Measurements from ENCODE around the gene ARHGAP15. TPM values are rescaled to one million over a fixed set of nuclear protein-coding genes. Genes with fewer than 3 reads are reported as not detected.

The ARHGAP15 gene
- total RNA-seq, 2 experiments from 2014 or later: 72.1 to 98.4 TPM

DNA sequence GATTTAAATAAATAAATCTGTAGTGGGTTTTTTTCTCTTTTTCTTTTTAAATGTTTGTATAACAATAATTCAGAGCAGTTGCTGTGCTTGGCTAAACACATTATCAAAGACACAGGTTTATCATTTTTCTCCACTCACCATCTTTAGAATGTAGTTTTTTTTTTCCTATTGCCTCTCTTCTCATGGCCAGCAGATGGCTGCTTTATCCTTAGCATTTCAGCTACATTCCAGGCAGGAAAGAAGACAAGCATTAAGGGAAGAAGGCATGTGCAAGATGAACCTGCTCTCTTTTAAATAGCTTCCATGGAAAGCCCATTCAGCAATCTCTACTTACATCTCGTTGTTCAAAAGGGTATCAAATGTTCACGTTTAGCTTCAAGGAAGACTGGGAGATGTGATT, 42.6 kb downstream of the ARHGAP15 start:
- peaks cover 42% of the 10 kb centered on the region for H3K36me3 ChIP-seq (ENCODE audit: insufficient read depth, low read length)
- CTCF ChIA-PET (ENCODE audit: unreplicated experiment): no interaction called here
- H3K9me2 ChIP-seq (ENCODE audit: insufficient read depth, low read length): no peaks in the 10 kb centered on the region
- no peak overlapping the region for H2AFZ ChIP-seq (ENCODE audit: low read length)
- POLR2A ChIA-PET: interaction anchor here (1.0 kb wide), 1 partner anchor 11 kb away, joined by 3 read pairs; no protein-coding TSS in a partner anchor
- TF ChIP-seq, protein P1, sequence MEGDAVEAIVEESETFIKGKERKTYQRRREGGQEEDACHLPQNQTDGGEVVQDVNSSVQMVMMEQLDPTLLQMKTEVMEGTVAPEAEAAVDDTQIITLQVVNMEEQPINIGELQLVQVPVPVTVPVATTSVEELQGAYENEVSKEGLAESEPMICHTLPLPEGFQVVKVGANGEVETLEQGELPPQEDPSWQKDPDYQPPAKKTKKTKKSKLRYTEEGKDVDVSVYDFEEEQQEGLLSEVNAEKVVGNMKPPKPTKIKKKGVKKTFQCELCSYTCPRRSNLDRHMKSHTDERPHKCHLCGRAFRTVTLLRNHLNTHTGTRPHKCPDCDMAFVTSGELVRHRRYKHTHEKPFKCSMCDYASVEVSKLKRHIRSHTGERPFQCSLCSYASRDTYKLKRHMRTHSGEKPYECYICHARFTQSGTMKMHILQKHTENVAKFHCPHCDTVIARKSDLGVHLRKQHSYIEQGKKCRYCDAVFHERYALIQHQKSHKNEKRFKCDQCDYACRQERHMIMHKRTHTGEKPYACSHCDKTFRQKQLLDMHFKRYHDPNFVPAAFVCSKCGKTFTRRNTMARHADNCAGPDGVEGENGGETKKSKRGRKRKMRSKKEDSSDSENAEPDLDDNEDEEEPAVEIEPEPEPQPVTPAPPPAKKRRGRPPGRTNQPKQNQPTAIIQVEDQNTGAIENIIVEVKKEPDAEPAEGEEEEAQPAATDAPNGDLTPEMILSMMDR (conservative IDR thresholded peaks at IDR 0.05; ENCODE audit: low read length): peak; percentile 28; the same call in 1 of the 2 replicates
- no peak for TF ChIP-seq EZH2phosphoT487 (IDR thresholded peaks at IDR 0.05; ENCODE audit: borderline replicate concordance, low read depth, low read length)
- H3K4me2 ChIP-seq (ENCODE audit: low read length): no peak overlapping the region
- H3K4me3 ChIP-seq (ENCODE audit: low read depth, low read length, poor library complexity, severe bottlenecking): no peak overlapping the region
- H4K20me1 ChIP-seq (ENCODE audit: insufficient read depth, low read length): 0 out of 2 replicates have a peak, but pooled peaks cover 5% of the 10 kb centered on the region
- intact Hi-C loops (cut with micrococcal nuclease; ENCODE audit: unreplicated experiment): no loop called here
- no TSS peak for BruUV-seq (replicated peaks)
- H3K4me1 ChIP-seq (ENCODE audit: insufficient read depth, low read length, poor library complexity, severe bottlenecking): peaks cover 7% of the 10 kb centered on the region
- no peak for DNase-seq (ENCODE audit: low spot score)
- no peak overlapping the region for H3K27ac ChIP-seq (ENCODE audit: low read depth, low read length, poor library complexity, severe bottlenecking)
- H3K79me2 ChIP-seq (ENCODE audit: insufficient read depth, low read depth, low read length): peaks cover 22% of the 10 kb centered on the region; the same call in 1 of the 2 replicates
- H3K9me3 ChIP-seq (ENCODE audit: low read length): no peaks in the 10 kb centered on the region

DNA sequence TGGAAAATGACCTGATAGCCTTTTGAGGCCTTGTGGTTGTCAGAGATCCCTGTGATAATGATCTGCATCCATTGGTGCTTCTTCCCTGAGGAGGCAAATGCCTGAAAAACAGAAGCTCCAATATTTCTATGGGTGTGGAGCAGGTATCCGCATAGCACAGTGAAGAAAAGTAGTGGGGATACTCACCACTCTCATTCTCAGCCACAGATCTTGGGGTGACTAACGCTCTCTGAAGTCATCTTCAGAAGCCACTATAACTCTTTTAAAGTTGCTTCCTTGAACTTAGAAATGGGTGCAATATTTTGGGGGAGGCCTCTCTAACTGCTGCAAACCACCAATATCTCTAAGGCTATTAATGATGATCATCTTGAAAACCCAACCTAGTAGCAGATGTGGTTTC, 46.2 kb downstream of the ARHGAP15 start:
- Histone ChIP-seq H4K20me1 (ENCODE audit: insufficient read depth, low read length) (no peaks in the 10 kb centered on the region), H3K4me2 (ENCODE audit: low read length) (no peak overlapping the region), H3K79me2 (ENCODE audit: insufficient read depth, low read depth, low read length) (peaks cover 49% of the 10 kb centered on the region), H3K27ac (ENCODE audit: low read depth, low read length, poor library complexity, severe bottlenecking) (no peak overlapping the region), H3K9me2 (ENCODE audit: insufficient read depth, low read length) (no peaks in the 10 kb centered on the region), H2AFZ (ENCODE audit: low read length) (no peak overlapping the region), H3K36me3 (ENCODE audit: insufficient read depth, low read length) (peaks cover 35% of the 10 kb centered on the region), H3K4me1 (ENCODE audit: insufficient read depth, low read length, poor library complexity, severe bottlenecking) (peaks cover 29% of the 10 kb centered on the region), H3K4me3 (ENCODE audit: low read depth, low read length, poor library complexity, severe bottlenecking) (no peak overlapping the region), H3K9me3 (ENCODE audit: low read length) (0 out of 2 replicates have a peak, but pooled peaks cover 5% of the 10 kb centered on the region)
- ChIA-PET POLR2A (interaction anchor here (0.9 to 2.8 kb wide), 3 partner anchors 17 to 49 kb away, joined by 3 to 8 read pairs (median 4); no protein-coding TSS in a partner anchor), CTCF (ENCODE audit: unreplicated experiment) (interaction anchor here (0.9 kb wide), 1 partner anchor 81 kb away, joined by 3 read pairs; no protein-coding TSS in a partner anchor)
- intact Hi-C loops (cut with micrococcal nuclease; ENCODE audit: unreplicated experiment): no loop called here
- no TSS peak for BruUV-seq (replicated peaks)
- no peak for DNase-seq (ENCODE audit: low spot score)
- no peak for TF ChIP-seq EZH2phosphoT487 (IDR thresholded peaks at IDR 0.05; ENCODE audit: borderline replicate concordance, low read depth, low read length)
- TF ChIP-seq, protein P1 (conservative IDR thresholded peaks at IDR 0.05; ENCODE audit: low read length): no peak

DNA sequence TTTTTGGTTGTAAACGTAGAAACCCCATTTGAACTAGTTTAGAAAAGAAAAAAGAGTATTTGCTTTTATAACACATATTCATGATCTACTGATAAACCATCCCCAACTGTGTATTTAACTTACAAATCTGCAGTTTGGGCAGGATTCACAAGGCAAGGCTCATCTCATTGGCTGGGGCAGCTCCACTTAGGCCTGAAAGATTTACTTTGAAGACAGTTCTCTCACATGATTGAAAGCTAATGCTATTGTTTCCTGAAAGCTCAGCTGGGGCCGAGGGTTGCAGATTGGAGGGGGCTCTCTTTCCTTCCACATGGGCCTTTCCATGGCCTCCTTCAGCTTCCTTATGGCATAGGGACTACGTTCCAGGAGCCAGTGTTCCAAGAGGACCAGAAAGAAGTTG, 47.4 kb downstream of the ARHGAP15 start:
- peak overlapping the region; percentile 87 for H3K4me2 ChIP-seq (ENCODE audit: low read length)
- ChIA-PET POLR2A (interaction anchor here (0.5 to 1.1 kb wide), 4 partner anchors 9 to 641 kb away, joined by 3 to 5 read pairs (median 4); no protein-coding TSS in a partner anchor), CTCF (ENCODE audit: unreplicated experiment) (no interaction called here)
- H2AFZ ChIP-seq (ENCODE audit: low read length): no peak overlapping the region
- H3K4me3 ChIP-seq (ENCODE audit: low read depth, low read length, poor library complexity, severe bottlenecking): peak overlapping the region; percentile 59
- peak; percentile 27 for DNase-seq (ENCODE audit: low spot score)
- intact Hi-C loops (cut with micrococcal nuclease; ENCODE audit: unreplicated experiment): no loop called here
- H3K9me3 ChIP-seq (ENCODE audit: low read length): peaks cover 10% of the 10 kb centered on the region; the same call in 1 of the 2 replicates
- BruUV-seq (replicated peaks): no TSS peak
- peaks cover 36% of the 10 kb centered on the region for H3K36me3 ChIP-seq (ENCODE audit: insufficient read depth, low read length)
- TF ChIP-seq, protein P1 (conservative IDR thresholded peaks at IDR 0.05; ENCODE audit: low read length): no peak
- TF ChIP-seq EZH2phosphoT487 (IDR thresholded peaks at IDR 0.05; ENCODE audit: borderline replicate concordance, low read depth, low read length): no peak
- no peaks in the 10 kb centered on the region for H4K20me1 ChIP-seq (ENCODE audit: insufficient read depth, low read length)
- peaks cover 49% of the 10 kb centered on the region for H3K79me2 ChIP-seq (ENCODE audit: insufficient read depth, low read depth, low read length)
- no peaks in the 10 kb centered on the region for H3K9me2 ChIP-seq (ENCODE audit: insufficient read depth, low read length)
- H3K27ac ChIP-seq (ENCODE audit: low read depth, low read length, poor library complexity, severe bottlenecking): peak overlapping the region; percentile 61
- peaks cover 29% of the 10 kb centered on the region for H3K4me1 ChIP-seq (ENCODE audit: insufficient read depth, low read length, poor library complexity, severe bottlenecking)

Measured in OCI-LY7 (cell line).